Mesendoderm (in vitro differentiated cells): ENCODE data around the gene LGR6.

ENCODE experiments used
- DNase-seq: peaks from one replicate; pipeline ENCODE4 v3.0.0; 2013
- H2AK5ac ChIP-seq: 2 replicates; pipeline ENCODE4 v1.6.1; 2013; ENCODE audit warnings: low read length, inconsistent platforms
- H2BK120ac ChIP-seq: 2 replicates; pipeline ENCODE4 v1.6.1; 2013; ENCODE audit warnings: low read depth, mild to moderate bottlenecking, low read length, moderate library complexity, mixed read lengths
- H2BK15ac ChIP-seq: replicated peaks from 2 replicates; pipeline ENCODE4 v1.6.1; 2013; ENCODE audit warnings: low read depth, mild to moderate bottlenecking, moderate library complexity
- H2BK5ac ChIP-seq: 2 replicates; pipeline ENCODE4 v1.6.1; 2013; ENCODE audit warnings: low read length, inconsistent platforms
- H3K18ac ChIP-seq: 2 replicates; pipeline ENCODE4 v1.6.1; 2013; ENCODE audit warnings: mild to moderate bottlenecking, low read length, mixed read lengths
- H3K23ac ChIP-seq: one replicate; pipeline ENCODE4 v1.6.1; 2013; ENCODE audit warnings: low read length
- H3K27ac ChIP-seq: 2 replicates; pipeline ENCODE4 v1.5.1; 2013; ENCODE audit warnings: low read depth, mild to moderate bottlenecking, inconsistent platforms, low read length, moderate library complexity
- H3K27me3 ChIP-seq: 2 replicates; pipeline ENCODE4 v1.6.1; 2013; ENCODE audit warnings: low read length, control low read depth, mild to moderate bottlenecking, inconsistent platforms; ENCODE audit not compliant: insufficient read depth, poor library complexity
- H3K36me3 ChIP-seq: 2 replicates; pipeline ENCODE4 v1.6.1; 2013; ENCODE audit warnings: low read length, inconsistent platforms; ENCODE audit not compliant: control insufficient read depth, insufficient read depth
- H3K4ac ChIP-seq: one replicate; pipeline ENCODE4 v1.6.1; 2013; ENCODE audit warnings: low read depth, mild to moderate bottlenecking, low read length, moderate library complexity
- H3K4me1 ChIP-seq: 2 replicates; pipeline ENCODE4 v1.6.1; 2013; ENCODE audit warnings: low read depth, low read length, inconsistent platforms; ENCODE audit not compliant: control insufficient read depth
- H3K4me2 ChIP-seq: 2 replicates; pipeline ENCODE4 v1.6.1; 2013; ENCODE audit warnings: low read length
- H3K4me3 ChIP-seq: 2 replicates; pipeline ENCODE4 v1.5.1; 2013; ENCODE audit warnings: mild to moderate bottlenecking, low read length
- H3K56ac ChIP-seq: one replicate; pipeline ENCODE4 v1.6.1; 2013; ENCODE audit warnings: low read length
- H3K79me1 ChIP-seq: 2 replicates; pipeline ENCODE4 v1.6.1; 2013; ENCODE audit warnings: low read length, inconsistent platforms
- H3K79me2 ChIP-seq: 2 replicates; pipeline ENCODE4 v1.6.1; 2013; ENCODE audit warnings: mild to moderate bottlenecking, low read length; ENCODE audit not compliant: control insufficient read depth, insufficient read depth
- H3K9ac ChIP-seq: 2 replicates; pipeline ENCODE4 v1.6.1; 2013; ENCODE audit warnings: low read length, inconsistent platforms
- H4K5ac ChIP-seq: one replicate; pipeline ENCODE4 v1.6.1; 2013; ENCODE audit warnings: low read length
- H4K8ac ChIP-seq: one replicate; pipeline ENCODE4 v1.6.1; 2013; ENCODE audit warnings: low read depth, mild to moderate bottlenecking, control low read depth, low read length, moderate library complexity
- WGBS: extraction: QIAGEN DNeasy Blood & Tissue Kit; methylation state at CpG from one replicate; pipeline ENCODE4 v1.1.7; 2013; ENCODE audit warnings: low lambda C conversion rate, missing lambda C conversion rate; ENCODE audit not compliant: insufficient coverage; ENCODE audit errors: extremely low coverage; 5-methylcytosine and 5-hydroxymethylcytosine counted together

Gene LGR6

DNA sequence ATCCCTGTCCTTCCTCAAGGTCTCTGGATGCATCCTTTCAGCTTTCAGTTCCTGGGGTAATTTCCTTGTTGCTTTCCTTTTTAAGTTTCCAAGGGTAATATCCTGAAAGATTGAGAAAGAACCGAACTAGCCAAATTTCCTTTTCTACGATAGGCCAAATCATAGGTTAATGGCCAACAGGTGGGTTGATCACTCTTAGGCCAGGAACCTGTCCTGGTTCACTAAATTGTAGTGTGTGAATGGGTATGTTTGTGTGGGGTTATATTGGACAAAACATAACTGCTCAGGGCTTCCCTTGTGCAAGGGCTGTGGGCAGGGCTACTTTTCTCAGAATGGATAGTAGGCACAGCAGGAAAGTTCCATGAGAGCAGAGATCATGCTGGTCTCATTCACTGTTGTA, 131.0 kb downstream of the LGR6 start:
- Histone ChIP-seq H3K4ac (no peak overlapping the region), H2BK120ac (no peak overlapping the region), H3K36me3 (no peaks in the 10 kb centered on the region), H2BK5ac (no peak overlapping the region), H3K4me3 (no peak overlapping the region), H3K27ac (no peak overlapping the region), H3K18ac (no peak overlapping the region), H3K56ac (no peak overlapping the region), H2AK5ac (no peak overlapping the region), H3K79me1 (no peaks in the 10 kb centered on the region), H3K4me2 (no peak overlapping the region), H4K8ac (no peak overlapping the region), H4K5ac (no peak overlapping the region), H3K23ac (no peak overlapping the region), H2BK15ac (no peak overlapping the region), H3K79me2 (no peaks in the 10 kb centered on the region), H3K27me3 (no peaks in the 10 kb centered on the region), H3K9ac (no peak overlapping the region), H3K4me1 (no peaks in the 10 kb centered on the region)
- DNase-seq: no peak
- no CpG with 5 or more reads among the region's 2 CpGs for WGBS

DNA sequence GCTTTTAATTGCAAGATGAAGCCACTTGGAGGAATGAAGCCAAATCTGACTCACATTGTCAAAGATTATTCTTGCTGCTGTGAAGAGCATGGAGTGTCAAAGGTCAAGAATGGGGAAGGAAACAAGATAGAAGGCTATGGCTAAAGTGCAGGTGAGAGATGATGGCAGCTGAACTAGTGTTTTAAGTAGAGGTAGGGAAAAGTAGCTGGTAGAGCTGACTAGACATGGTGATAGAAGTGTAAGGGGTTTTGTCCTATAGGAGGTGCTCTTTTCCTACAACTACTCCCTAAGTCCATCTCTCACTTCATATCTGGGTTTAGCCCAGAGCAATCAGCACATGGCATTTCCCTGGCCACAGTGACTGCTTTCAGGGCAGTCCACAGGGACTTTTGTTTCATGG, 136.3 kb downstream of the LGR6 start:
- H3K4me3 ChIP-seq: no peak overlapping the region
- H3K27ac ChIP-seq: no peak overlapping the region
- no peak overlapping the region for H2AK5ac ChIP-seq
- H2BK15ac ChIP-seq: no peak overlapping the region
- H3K79me1 ChIP-seq: no peaks in the 10 kb centered on the region
- no peak overlapping the region for H2BK5ac ChIP-seq
- no peak overlapping the region for H3K4ac ChIP-seq
- no peaks in the 10 kb centered on the region for H3K27me3 ChIP-seq
- peaks cover 4% of the 10 kb centered on the region for H3K36me3 ChIP-seq
- H3K79me2 ChIP-seq: no peaks in the 10 kb centered on the region
- peak; percentile 50 for DNase-seq
- no peak overlapping the region for H3K18ac ChIP-seq
- H3K23ac ChIP-seq: no peak overlapping the region
- H4K5ac ChIP-seq: no peak overlapping the region
- no peaks in the 10 kb centered on the region for H3K4me1 ChIP-seq
- H2BK120ac ChIP-seq: no peak overlapping the region
- H3K4me2 ChIP-seq: no peak overlapping the region
- no peak overlapping the region for H3K56ac ChIP-seq
- H3K9ac ChIP-seq: no peak overlapping the region
- no peak overlapping the region for H4K8ac ChIP-seq

DNA sequence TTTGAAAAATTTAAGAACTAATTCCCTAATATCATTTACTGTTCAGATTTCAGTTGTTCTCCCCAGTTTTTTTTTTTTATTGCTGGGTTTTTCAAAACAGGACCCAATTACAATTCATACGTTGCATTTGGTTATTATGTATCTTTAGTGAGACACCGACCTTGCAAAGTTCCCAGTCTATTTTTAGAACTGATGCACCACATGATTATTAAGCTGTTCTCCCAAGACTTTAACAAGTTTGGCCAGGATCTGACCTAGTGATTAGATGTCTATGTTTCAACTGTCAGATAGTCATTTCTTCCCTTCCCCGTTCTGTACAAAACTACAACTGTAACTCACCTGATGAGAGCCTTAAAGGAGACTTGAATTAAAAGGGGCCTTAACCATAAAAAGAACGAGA, 140.3 kb downstream of the LGR6 start:
- no peak overlapping the region for H3K4ac ChIP-seq
- no peak overlapping the region for H3K23ac ChIP-seq
- H2BK15ac ChIP-seq: no peak overlapping the region
- H2BK120ac ChIP-seq: no peak overlapping the region
- H4K8ac ChIP-seq: no peak overlapping the region
- H4K5ac ChIP-seq: no peak overlapping the region
- H3K56ac ChIP-seq: no peak overlapping the region
- H3K27ac ChIP-seq: no peak overlapping the region
- no peak overlapping the region for H3K4me2 ChIP-seq
- H2BK5ac ChIP-seq: no peak overlapping the region
- no peak for DNase-seq
- peaks cover 4% of the 10 kb centered on the region for H3K36me3 ChIP-seq
- no peaks in the 10 kb centered on the region for H3K79me2 ChIP-seq
- H3K79me1 ChIP-seq: no peaks in the 10 kb centered on the region
- no peak overlapping the region for H2AK5ac ChIP-seq
- no peaks in the 10 kb centered on the region for H3K4me1 ChIP-seq
- H3K9ac ChIP-seq: no peak overlapping the region
- no peak overlapping the region for H3K4me3 ChIP-seq
- H3K27me3 ChIP-seq: no peaks in the 10 kb centered on the region
- no CpG with 5 or more reads among the region's 4 CpGs for WGBS
- H3K18ac ChIP-seq: no peak overlapping the region

DNA sequence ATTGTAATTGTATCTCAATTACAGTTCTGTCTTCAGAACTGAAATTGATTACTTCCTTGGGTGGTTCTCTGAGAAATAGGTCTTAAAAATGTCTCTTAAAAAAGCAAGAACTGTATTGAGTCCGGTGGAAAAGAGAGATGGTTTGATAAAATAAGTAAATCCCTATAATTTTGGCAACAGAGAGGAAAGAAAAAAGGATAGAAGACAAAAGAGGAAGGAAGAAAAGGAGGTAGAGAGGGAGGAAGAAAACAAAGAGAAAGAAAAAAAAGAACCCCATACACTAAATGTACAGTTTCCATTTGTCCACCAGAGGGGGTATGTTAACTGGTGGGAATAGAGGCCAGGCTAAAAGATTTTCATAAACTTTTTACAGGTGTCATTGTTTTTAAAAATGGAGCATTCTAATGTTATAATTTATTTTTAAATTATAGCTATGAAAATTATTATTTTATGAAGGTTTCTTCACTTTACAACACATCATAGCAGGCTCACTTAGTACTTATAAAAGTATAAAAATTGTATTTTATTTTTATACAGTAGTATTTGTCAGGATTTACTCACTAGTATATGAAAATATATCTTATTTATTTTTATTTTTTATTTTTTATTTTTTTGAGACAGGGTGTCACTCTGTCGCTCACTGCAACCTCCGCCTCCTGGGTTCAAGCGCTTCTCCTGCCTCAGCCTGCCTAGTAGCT, 150.2 kb downstream of the LGR6 start:
- no peak overlapping the region for H2BK15ac ChIP-seq
- no peak overlapping the region for H3K56ac ChIP-seq
- H3K36me3 ChIP-seq: no peaks in the 10 kb centered on the region
- H2AK5ac ChIP-seq: no peak overlapping the region
- H3K79me1 ChIP-seq: peaks cover 3% of the 10 kb centered on the region
- H3K23ac ChIP-seq: no peak overlapping the region
- no peak overlapping the region for H4K8ac ChIP-seq
- H3K4ac ChIP-seq: no peak overlapping the region
- no peak overlapping the region for H3K18ac ChIP-seq
- H3K27ac ChIP-seq: no peak overlapping the region
- WGBS: no CpG with 5 or more reads among the region's 4 CpGs
- H3K4me3 ChIP-seq: no peak overlapping the region
- no peak overlapping the region for H4K5ac ChIP-seq
- H3K4me1 ChIP-seq: no peaks in the 10 kb centered on the region
- no peak overlapping the region for H3K4me2 ChIP-seq
- no peak overlapping the region for H3K9ac ChIP-seq
- H3K27me3 ChIP-seq: no peaks in the 10 kb centered on the region
- H2BK5ac ChIP-seq: no peak overlapping the region
- peak; percentile 45 for DNase-seq
- H2BK120ac ChIP-seq: no peak overlapping the region
- peaks cover 7% of the 10 kb centered on the region for H3K79me2 ChIP-seq

DNA sequence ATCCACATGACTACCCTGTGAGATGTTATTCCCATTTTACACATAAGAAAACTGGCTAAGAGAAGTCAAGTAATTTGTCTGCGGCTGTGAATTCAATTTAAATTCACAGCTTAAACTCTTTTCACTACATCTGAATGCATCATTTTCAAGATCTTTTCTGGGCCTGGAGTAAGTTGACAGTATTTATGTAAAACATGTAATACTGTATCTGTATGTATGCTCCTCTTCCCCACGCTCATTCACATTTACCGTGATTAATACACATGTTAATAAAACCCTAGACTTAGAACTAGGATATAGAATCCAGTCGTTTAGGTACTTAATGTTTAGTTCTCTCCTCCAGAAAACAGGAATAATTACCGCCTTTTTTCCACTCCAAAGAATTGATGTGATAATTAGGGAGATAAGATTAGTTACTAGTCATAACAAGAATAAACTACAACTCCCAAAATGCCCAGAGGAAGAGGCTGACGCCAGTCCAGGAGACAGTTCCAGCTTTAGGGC, 154.5 kb downstream of the LGR6 start:
- no peak for DNase-seq
- H3K4me1 ChIP-seq: no peaks in the 10 kb centered on the region
- no peaks in the 10 kb centered on the region for H3K79me2 ChIP-seq
- no peaks in the 10 kb centered on the region for H3K36me3 ChIP-seq
- no peak overlapping the region for H2BK15ac ChIP-seq
- no peaks in the 10 kb centered on the region for H3K27me3 ChIP-seq
- no peak overlapping the region for H3K27ac ChIP-seq
- H3K4me2 ChIP-seq: no peak overlapping the region
- no peak overlapping the region for H3K18ac ChIP-seq
- H3K9ac ChIP-seq: no peak overlapping the region
- H4K8ac ChIP-seq: no peak overlapping the region
- H3K23ac ChIP-seq: no peak overlapping the region
- no CpG with 5 or more reads among the region's 6 CpGs for WGBS
- no peaks in the 10 kb centered on the region for H3K79me1 ChIP-seq
- H2AK5ac ChIP-seq: no peak overlapping the region
- H2BK120ac ChIP-seq: no peak overlapping the region
- H3K56ac ChIP-seq: no peak overlapping the region
- no peak overlapping the region for H2BK5ac ChIP-seq
- no peak overlapping the region for H3K4me3 ChIP-seq
- H4K5ac ChIP-seq: no peak overlapping the region
- H3K4ac ChIP-seq: no peak overlapping the region
